ENCODE results near the gene SLC1A4.

The SLC1A4 gene

DNA sequence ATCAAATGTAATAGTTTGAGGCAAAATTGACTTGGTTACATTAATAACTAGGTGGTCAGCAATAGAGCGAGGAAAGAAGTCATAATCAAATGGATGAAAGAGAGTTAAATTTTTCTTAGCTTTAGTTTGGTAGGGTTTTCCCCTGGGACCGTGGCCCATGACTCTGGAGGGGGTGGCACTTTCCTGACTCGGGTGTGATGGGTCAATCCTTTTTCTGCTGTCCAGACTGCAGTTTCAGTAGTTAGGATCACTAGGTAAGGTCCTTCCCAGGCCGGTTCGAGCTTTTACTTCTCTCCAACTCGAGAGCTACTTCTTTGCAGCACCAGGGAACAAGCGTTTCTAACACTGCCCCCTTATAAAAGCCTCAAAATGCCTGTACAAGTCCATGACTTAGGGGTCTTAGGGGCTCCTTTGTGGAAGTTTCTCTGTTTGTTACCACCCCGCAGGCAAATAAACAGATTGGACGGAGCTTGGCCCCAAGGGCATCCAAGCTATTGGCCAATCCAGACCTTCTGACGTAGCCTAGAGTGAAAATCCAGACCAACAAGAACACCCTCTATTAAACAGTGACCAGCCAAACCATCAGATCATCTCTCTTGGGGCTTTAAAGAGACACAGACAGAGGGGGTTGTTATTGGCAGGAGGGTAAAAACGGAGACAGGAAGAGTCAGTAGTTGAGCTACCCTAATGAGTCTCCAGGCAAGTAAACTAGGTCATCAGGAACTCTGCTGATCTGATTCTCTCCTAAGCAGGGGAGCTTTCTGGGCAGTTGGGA, 57.6 kb downstream of the SLC1A4 start:
- no peak for DNase-seq (ENCODE audit: low spot score)
- TF ChIP-seq, protein P1, sequence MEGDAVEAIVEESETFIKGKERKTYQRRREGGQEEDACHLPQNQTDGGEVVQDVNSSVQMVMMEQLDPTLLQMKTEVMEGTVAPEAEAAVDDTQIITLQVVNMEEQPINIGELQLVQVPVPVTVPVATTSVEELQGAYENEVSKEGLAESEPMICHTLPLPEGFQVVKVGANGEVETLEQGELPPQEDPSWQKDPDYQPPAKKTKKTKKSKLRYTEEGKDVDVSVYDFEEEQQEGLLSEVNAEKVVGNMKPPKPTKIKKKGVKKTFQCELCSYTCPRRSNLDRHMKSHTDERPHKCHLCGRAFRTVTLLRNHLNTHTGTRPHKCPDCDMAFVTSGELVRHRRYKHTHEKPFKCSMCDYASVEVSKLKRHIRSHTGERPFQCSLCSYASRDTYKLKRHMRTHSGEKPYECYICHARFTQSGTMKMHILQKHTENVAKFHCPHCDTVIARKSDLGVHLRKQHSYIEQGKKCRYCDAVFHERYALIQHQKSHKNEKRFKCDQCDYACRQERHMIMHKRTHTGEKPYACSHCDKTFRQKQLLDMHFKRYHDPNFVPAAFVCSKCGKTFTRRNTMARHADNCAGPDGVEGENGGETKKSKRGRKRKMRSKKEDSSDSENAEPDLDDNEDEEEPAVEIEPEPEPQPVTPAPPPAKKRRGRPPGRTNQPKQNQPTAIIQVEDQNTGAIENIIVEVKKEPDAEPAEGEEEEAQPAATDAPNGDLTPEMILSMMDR (IDR thresholded peaks at IDR 0.05; ENCODE audit: extremely low read depth, missing control alignments): no peak

DNA sequence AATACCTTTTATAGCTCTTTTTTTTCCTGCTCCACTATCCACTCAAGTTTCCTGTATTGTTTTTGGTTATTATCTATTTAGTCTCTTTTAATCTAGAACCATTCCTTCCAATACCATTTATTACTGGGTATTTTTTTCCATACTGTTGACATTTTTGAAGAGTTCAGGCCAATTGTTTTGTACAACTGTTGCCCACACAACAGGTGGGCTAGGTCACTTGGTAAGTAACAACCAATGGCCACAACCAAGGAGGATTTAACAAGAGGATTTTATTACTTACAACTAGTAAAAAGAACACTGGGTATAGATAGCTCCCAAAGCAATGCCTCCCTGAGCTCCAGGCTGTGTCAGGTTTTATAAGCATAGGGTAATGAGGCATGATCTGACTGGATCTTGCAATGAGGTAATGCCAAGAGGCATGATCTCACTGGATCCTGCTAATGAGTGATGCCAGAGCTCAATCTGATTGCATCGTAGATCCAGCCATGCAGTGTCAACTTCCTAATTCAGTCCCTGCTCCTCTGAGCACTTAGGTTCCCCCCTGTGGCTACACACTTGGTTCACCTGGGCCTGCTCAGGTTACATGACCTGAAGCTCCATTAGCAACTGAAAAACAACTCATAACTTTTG, 59.9 kb downstream of the SLC1A4 start:
- TF ChIP-seq, protein P1 (IDR thresholded peaks at IDR 0.05; ENCODE audit: extremely low read depth, missing control alignments): no peak

DNA sequence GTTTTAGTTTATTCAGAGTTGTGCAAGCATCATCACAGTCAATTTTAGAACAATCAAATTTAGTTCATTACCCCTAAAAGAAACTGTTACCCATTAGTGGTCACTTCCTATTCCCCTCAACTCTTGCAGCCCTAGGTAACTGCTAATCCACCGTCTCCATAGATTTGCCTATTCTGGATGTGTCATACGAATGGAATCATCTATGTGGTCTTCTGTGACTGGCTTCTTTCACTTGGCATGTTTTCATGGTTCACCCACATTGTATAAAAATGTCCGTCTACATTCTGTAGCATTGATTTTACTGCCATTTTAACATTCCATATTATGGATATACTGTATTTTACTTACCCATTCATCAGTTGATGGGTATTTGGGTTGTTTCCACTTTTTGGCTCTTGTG, 61.7 kb downstream of the SLC1A4 start:
- TF ChIP-seq, protein P1 (IDR thresholded peaks at IDR 0.05; ENCODE audit: extremely low read depth, missing control alignments): no peak
- DNase-seq (ENCODE audit: low spot score): no peak

More for the DNA sequence above, 59.9 kb downstream of the SLC1A4 start:
- DNase-seq (ENCODE audit: low spot score): no peak

DNA sequence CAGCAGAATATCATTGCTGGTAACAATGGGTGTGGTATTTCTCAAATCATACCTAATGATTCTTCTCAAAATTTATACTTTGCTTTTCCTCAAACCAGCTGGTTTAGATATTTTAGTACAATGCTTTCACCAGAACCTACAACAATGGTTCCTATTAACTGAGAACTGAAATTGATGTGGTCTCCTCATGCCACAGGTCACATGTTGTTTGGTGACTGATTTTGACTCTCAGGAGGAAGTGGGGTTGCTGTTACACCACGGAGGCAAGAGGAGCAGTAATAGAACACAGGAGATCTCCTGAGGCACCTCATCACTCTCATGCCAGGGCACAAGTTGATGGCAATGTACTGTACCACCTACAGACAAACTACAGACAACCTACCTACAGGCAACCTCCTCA, 64.0 kb downstream of the SLC1A4 start:
- DNase-seq (ENCODE audit: low spot score): peak; percentile 82
- TF ChIP-seq, protein P1 (IDR thresholded peaks at IDR 0.05; ENCODE audit: extremely low read depth, missing control alignments): no peak

DNA sequence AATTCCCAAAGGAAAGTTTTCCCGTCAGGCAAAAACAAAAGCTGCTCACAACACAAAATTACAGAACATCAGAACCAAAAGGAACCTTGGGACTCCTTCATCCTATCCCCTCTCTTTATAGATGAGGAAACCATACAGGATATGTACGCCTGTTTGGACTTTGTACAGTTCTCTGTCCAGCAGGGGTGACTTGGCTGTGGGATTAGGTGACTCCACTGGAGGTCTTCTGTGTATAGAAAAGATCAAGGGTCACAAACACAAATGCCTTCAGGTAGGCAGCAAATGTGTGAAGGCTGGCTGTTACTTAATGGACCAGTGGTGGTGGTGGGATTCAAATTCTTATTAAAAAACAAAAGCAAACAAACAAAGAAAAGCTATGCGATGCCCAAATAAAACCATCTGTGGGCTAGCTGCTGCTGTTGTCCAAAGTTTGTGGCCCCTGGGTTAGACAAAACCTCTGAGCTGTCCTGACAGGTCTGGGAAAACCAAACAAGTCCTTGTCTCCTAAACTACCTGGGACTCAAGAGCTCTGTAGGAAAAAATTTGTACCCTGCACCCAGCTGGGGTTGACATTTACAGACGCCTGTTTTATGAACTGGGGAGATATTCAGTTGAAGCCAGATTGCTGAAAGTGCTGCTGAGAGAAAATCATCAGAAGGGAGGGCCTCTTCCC, 65.7 kb downstream of the SLC1A4 start:
- TF ChIP-seq, protein P1 (IDR thresholded peaks at IDR 0.05; ENCODE audit: extremely low read depth, missing control alignments): no peak
- DNase-seq (ENCODE audit: low spot score): no peak

DNA sequence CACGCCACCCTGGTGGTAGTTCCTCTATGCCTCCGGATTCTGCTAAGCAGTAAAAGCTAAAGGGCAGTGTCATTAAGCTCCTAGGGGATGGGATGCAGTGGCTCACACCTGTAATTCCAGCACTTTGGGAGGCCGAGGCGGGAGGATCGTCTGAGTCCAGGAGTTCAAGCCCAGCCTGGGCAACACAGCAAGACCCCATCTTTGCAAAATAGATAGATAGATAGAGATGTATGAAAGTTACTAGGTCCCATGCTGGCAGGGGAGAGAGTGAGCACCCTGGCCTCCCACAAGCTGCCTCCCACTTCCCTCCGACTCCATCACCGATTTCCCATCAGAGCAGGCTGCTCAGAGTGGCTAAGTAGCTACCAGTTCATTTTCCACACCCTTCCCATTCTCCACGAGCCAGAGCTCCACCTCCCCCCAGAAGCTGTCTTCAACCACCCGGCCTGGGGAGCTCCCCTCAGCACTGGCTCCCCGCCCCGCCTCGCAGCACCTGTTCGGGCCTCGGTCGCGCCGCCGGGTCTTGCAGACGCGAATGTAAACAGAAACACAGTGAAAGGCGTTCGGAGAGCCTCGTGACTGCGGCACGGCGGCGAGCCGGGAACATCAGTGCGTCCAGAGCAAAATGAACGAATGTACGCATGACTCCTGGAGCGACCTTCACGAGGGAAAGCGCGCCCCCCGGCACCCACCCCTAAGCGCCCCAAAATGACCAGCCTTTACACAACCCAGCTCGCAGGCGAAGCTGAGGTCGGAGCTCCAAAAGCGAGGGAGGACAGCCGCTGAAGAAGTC, 66.4 kb downstream of the SLC1A4 start:
- TF ChIP-seq, protein P1 (IDR thresholded peaks at IDR 0.05; ENCODE audit: extremely low read depth, missing control alignments): no peak
- DNase-seq (ENCODE audit: low spot score): peak; percentile 64

Measured in GM20000 (cell line).